IMR-90 (cell line): ENCODE measurements around the gene CCL23. TPM values are rescaled to one million over a fixed set of nuclear protein-coding genes. Genes with fewer than 3 reads are reported as not detected.

Source experiments
- ATAC-seq: fragments of 200-7000 bp; cut with Tn5 transposase; 2 replicates; pipeline ENCODE4 v1.9.1; 2020; ENCODE audit warnings: low read depth, mild to moderate bottlenecking, moderate library complexity
- BruUV-seq: library from RNA; stranded (reverse); fragments of 400-500 nt; replicated peaks from 2 replicates; lab custom pipeline; 2021; lab: Mats Ljungman, UMichigan
- CTCF ChIA-PET: fragments of 300-600 bp; formaldehyde crosslinking; extraction: SDS; loops from one replicate; lab custom pipeline; 2021; ENCODE audit warnings: antibody characterized with exemption; lab: Yijun Ruan, JAX
- POLR2A ChIA-PET: fragments of 300-600 bp; sonication (Branson Sonifier 250); formaldehyde crosslinking; loops from one replicate; lab custom pipeline; 2022; ENCODE audit warnings: antibody characterized with exemption; ENCODE audit not compliant: unreplicated experiment; lab: Charles Lee
- DNase-seq: peaks from one replicate; pipeline ENCODE4 v3.0.0; 2013
- H2AFZ ChIP-seq: replicated peaks from 2 replicates; pipeline ENCODE3; 2013; ENCODE audit warnings: low read length, mild to moderate bottlenecking; ENCODE audit not compliant: poor library complexity
- H2AK5ac ChIP-seq: 2 replicates; pipeline ENCODE4 v1.6.1; 2013; ENCODE audit warnings: low read depth, low read length, inconsistent platforms
- H2AK9ac ChIP-seq: replicated peaks from 2 replicates; pipeline ENCODE3; 2013; ENCODE audit warnings: mild to moderate bottlenecking, low read depth, low read length, moderate library complexity; ENCODE audit not compliant: poor library complexity
- H2BK120ac ChIP-seq: 2 replicates; pipeline ENCODE4 v1.6.1; 2013; ENCODE audit warnings: low read depth, low read length, inconsistent platforms
- H2BK15ac ChIP-seq: 3 replicates; pipeline ENCODE4 v1.6.1; 2013; ENCODE audit warnings: low read depth, low read length, inconsistent platforms
- H2BK20ac ChIP-seq: 2 replicates; pipeline ENCODE4 v1.6.1; 2013; ENCODE audit warnings: low read depth, mild to moderate bottlenecking, inconsistent platforms, low read length, moderate library complexity
- H2BK5ac ChIP-seq: 2 replicates; pipeline ENCODE4 v1.6.1; 2013; ENCODE audit warnings: mild to moderate bottlenecking, low read depth, low read length, inconsistent platforms; ENCODE audit not compliant: poor library complexity, severe bottlenecking
- H3K14ac ChIP-seq: replicated peaks from 2 replicates; pipeline ENCODE4 v1.6.1; 2013; ENCODE audit warnings: low read depth, low read length, inconsistent platforms
- H3K18ac ChIP-seq: 2 replicates; pipeline ENCODE4 v1.6.1; 2013; ENCODE audit warnings: low read depth, low read length, control low read depth
- H3K23ac ChIP-seq: 2 replicates; pipeline ENCODE4 v1.6.1; 2013; ENCODE audit warnings: low read depth, low read length, inconsistent platforms
- H3K27ac ChIP-seq: 2 replicates; pipeline ENCODE4 v1.5.1; 2013; ENCODE audit warnings: mild to moderate bottlenecking, control low read depth, low read length; ENCODE audit not compliant: insufficient read depth
- H3K27me3 ChIP-seq: 2 replicates; pipeline ENCODE4 v1.6.1; 2013; ENCODE audit warnings: low read length; ENCODE audit not compliant: control insufficient read depth, insufficient read depth
- H3K36me3 ChIP-seq: 2 replicates; pipeline ENCODE4 v1.6.1; 2013; ENCODE audit warnings: low read length, mixed read lengths; ENCODE audit not compliant: control insufficient read depth, insufficient read depth
- H3K4ac ChIP-seq: 2 replicates; pipeline ENCODE4 v1.6.1; 2013; ENCODE audit warnings: low read depth, low read length, inconsistent platforms
- H3K4me1 ChIP-seq: 2 replicates; pipeline ENCODE4 v1.6.1; 2013; ENCODE audit warnings: low read length, mixed read lengths; ENCODE audit not compliant: control insufficient read depth, insufficient read depth
- H3K4me2 ChIP-seq: 2 replicates; pipeline ENCODE4 v1.6.1; 2013; ENCODE audit warnings: low read depth, mild to moderate bottlenecking, control low read depth, low read length, moderate library complexity
- H3K4me3 ChIP-seq: 2 replicates; pipeline ENCODE4 v1.5.1; 2013; ENCODE audit warnings: low read depth, mild to moderate bottlenecking, control low read depth, low read length, moderate library complexity; ENCODE audit not compliant: insufficient read depth
- H3K56ac ChIP-seq: 2 replicates; pipeline ENCODE4 v1.6.1; 2013; ENCODE audit warnings: low read length, inconsistent platforms; ENCODE audit not compliant: insufficient read depth; ENCODE audit errors: extremely low read depth
- H3K79me1 ChIP-seq, 2 experiments: 2 replicates each; pipeline ENCODE4 v1.6.1; 2013; ENCODE audit warnings: low read length in 2 of 2, inconsistent platforms in 1 of 2, low read depth in 1 of 2
- H3K9ac ChIP-seq: 2 replicates; pipeline ENCODE4 v1.6.1; 2013; ENCODE audit warnings: low read depth, low read length, control low read depth
- H3K9me1 ChIP-seq: 2 replicates; pipeline ENCODE4 v1.6.1; 2013; ENCODE audit warnings: low read length, inconsistent platforms; ENCODE audit not compliant: insufficient read depth
- H3K9me3 ChIP-seq: 2 replicates; pipeline ENCODE4 v1.6.1; 2013; ENCODE audit warnings: low read length; ENCODE audit not compliant: control insufficient read depth, insufficient read depth
- H4K20me1 ChIP-seq: 2 replicates; pipeline ENCODE4 v1.6.1; 2013; ENCODE audit warnings: low read length, inconsistent platforms; ENCODE audit not compliant: insufficient read depth
- H4K5ac ChIP-seq: 2 replicates; pipeline ENCODE4 v1.6.1; 2013; ENCODE audit warnings: mild to moderate bottlenecking, low read depth, low read length, control low read depth
- H4K8ac ChIP-seq, 2 experiments: 2 replicates each; pipeline ENCODE4 v1.6.1; 2013; ENCODE audit warnings: low read depth in 2 of 2, low read length in 2 of 2, control low read depth in 1 of 2, inconsistent platforms in 1 of 2
- H4K91ac ChIP-seq: 2 replicates; pipeline ENCODE4 v1.6.1; 2013; ENCODE audit warnings: low read depth, low read length, inconsistent platforms; ENCODE audit not compliant: insufficient read depth
- BHLHE40 ChIP-seq: fragments of 150-350 bp; IDR thresholded peaks from 2 replicates; pipeline ENCODE4 v1.6.1; 2016; ENCODE audit warnings: mild to moderate bottlenecking, low read depth, low read length
- CHD1 ChIP-seq: IDR thresholded peaks from 2 replicates; pipeline ENCODE4 v1.6.1; 2012; ENCODE audit warnings: low read depth, low read length, improper control_type of control experiment
- CTCF ChIP-seq: conservative IDR thresholded peaks from 2 replicates; pipeline ENCODE4 v1.5.1; 2012; ENCODE audit warnings: mild to moderate bottlenecking, low read depth, low read length, improper control_type of control experiment
- ELK1 ChIP-seq: fragments of 150-350 bp; IDR thresholded peaks from 2 replicates; pipeline ENCODE4 v1.6.1; 2016; ENCODE audit warnings: low read depth, mild to moderate bottlenecking, low read length, moderate library complexity, borderline replicate concordance
- FOS ChIP-seq: fragments of 150-350 bp; IDR thresholded peaks from 2 replicates; pipeline ENCODE4 v1.6.1; 2016; ENCODE audit warnings: low read depth, low read length
- MAFK ChIP-seq: IDR thresholded peaks from 2 replicates; pipeline ENCODE4 v1.6.1; 2012; ENCODE audit warnings: low read depth, low read length, improper control_type of control experiment
- MXI1 ChIP-seq: IDR thresholded peaks from 2 replicates; pipeline ENCODE4 v1.6.1; 2012; ENCODE audit warnings: low read depth, mild to moderate bottlenecking, low read length, moderate library complexity, borderline replicate concordance
- NFE2L2 ChIP-seq: fragments of 150-350 bp; IDR thresholded peaks from 2 replicates; pipeline ENCODE4 v1.6.1; 2016; ENCODE audit warnings: low read depth, mild to moderate bottlenecking, low read length
- POLR2A ChIP-seq: IDR thresholded peaks from 2 replicates; pipeline ENCODE4 v1.6.1; 2012; ENCODE audit warnings: mild to moderate bottlenecking, low read depth, low read length
- RCOR1 ChIP-seq: IDR thresholded peaks from 2 replicates; pipeline ENCODE4 v1.6.1; 2012; ENCODE audit warnings: mild to moderate bottlenecking, low read length, improper control_type of control experiment; ENCODE audit not compliant: insufficient replicate concordance
- SMC3 ChIP-seq: fragments of 150-350 bp; IDR thresholded peaks from 2 replicates; pipeline ENCODE4 v1.6.1; 2016; ENCODE audit warnings: low read depth, mild to moderate bottlenecking, antibody characterized with exemption, low read length, moderate library complexity
- USF2 ChIP-seq: fragments of 150-350 bp; IDR thresholded peaks from 2 replicates; pipeline ENCODE4 v1.6.1; 2017; ENCODE audit warnings: mild to moderate bottlenecking, antibody characterized with exemption, low read length, low read depth
- WGBS, 2 experiments: methylation state at CpG; one replicate each; pipeline versions ENCODE4 v1.1.5 to v1.1.7; 2013; ENCODE audit warnings: missing lambda C conversion rate in 2 of 2; ENCODE audit not compliant: insufficient read length in 1 of 2; ENCODE audit errors: extremely low coverage in 2 of 2; 5-methylcytosine and 5-hydroxymethylcytosine counted together
- dilution Hi-C: fragments of 300-500 bp; cut with HindIII; formaldehyde crosslinking; loops from one replicate; pipeline ENCODE4 v1.14.3; 2018; ENCODE audit warnings: low sequenced_read_pairs; ENCODE audit not compliant: unreplicated experiment
- in situ Hi-C: fragments of 300-500 bp; cut with MboI; formaldehyde crosslinking; loops from 3 replicates; pipeline ENCODE4 v1.14.3; 2019; ENCODE audit warnings: low sequenced_read_pairs, inconsistent platforms, mixed read lengths
- intact Hi-C: fragments of 100-400 bp; cut with micrococcal nuclease; formaldehyde crosslinking; loops from 2 replicates; pipeline ENCODE4 v1.10.0; 2022
- polyA plus RNA-seq, 3 experiments: library from polyadenylated mRNA; depleted of rRNA; stranded (reverse); fragments of >200 nt; gene quantifications; 2 replicates each; pipeline ENCODE4 v1.2.3, GENCODE V29; 2012; ENCODE audit warnings: low replicate concordance in 1 of 3
- total RNA-seq: library from RNA; depleted of rRNA; stranded (reverse); fragments of >200 nt; gene quantifications from 2 replicates; pipeline ENCODE4 v1.2.3, GENCODE V29; 2012

Gene CCL23
- total and polyA plus RNA-seq, 2 of the 4 experiments (the other 2 are of a cell fraction): not detected

- no peak overlapping the region for H3K4me3 ChIP-seq
- intact Hi-C loops: no loop called here
- H4K8ac ChIP-seq: no peak overlapping the region
- H2BK5ac ChIP-seq: no peak overlapping the region
- H3K14ac ChIP-seq: no peak overlapping the region
- H4K91ac ChIP-seq: no peak overlapping the region
- H3K79me1 ChIP-seq: no peaks in the 10 kb centered on the region
- no peaks in the 10 kb centered on the region for H4K20me1 ChIP-seq
- no peak overlapping the region for H4K5ac ChIP-seq
- H2AK9ac ChIP-seq: no peak overlapping the region
- ChIA-PET POLR2A (no interaction called here), CTCF (no interaction called here)
- TF ChIP-seq CHD1 (no peak), FOS (no peak), SMC3 (no peak), USF2 (no peak), CTCF (no peak), POLR2A (no peak), MAFK (no peak), BHLHE40 (no peak), MXI1 (no peak), NFE2L2 (no peak), RCOR1 (no peak), ELK1 (no peak)
- ATAC-seq (no peak), DNase-seq (no peak)
- no CpG with 5 or more reads among the region's 2 CpGs for WGBS, 2 experiments
- H3K23ac ChIP-seq: no peak overlapping the region
- H3K56ac ChIP-seq: no peak overlapping the region
- H3K9me1 ChIP-seq: no peaks in the 10 kb centered on the region
- H2AK5ac ChIP-seq: no peak overlapping the region
- in situ Hi-C loops: no loop called here
- H2BK15ac ChIP-seq: no peak overlapping the region
- H3K36me3 ChIP-seq: no peaks in the 10 kb centered on the region
- no peaks in the 10 kb centered on the region for H3K4me1 ChIP-seq
- no peak overlapping the region for H3K18ac ChIP-seq
- dilution Hi-C loops: no loop called here
- no peak overlapping the region for H3K4ac ChIP-seq
- H3K9ac ChIP-seq: no peak overlapping the region
- no peak overlapping the region for H3K27ac ChIP-seq
- no peak overlapping the region for H2BK20ac ChIP-seq
- H3K9me3 ChIP-seq: no peaks in the 10 kb centered on the region
- H2BK120ac ChIP-seq: no peak overlapping the region
- BruUV-seq: no TSS peak
- no peak overlapping the region for H3K4me2 ChIP-seq
- H3K27me3 ChIP-seq: no peaks in the 10 kb centered on the region
- H2AFZ ChIP-seq: no peak overlapping the region
Measured at GRCh38 chr17:36055171-36055570, 37.4 kb upstream of the CCL23 start.
